Suprapubic skin (tissue), 3 donors: ENCODE data around the gene COG1.

Experiments used
- CTCF ChIP-seq, 2 donors: fragments of 200-600 bp in 1 of 2; fragments of 450-650 bp in 1 of 2; sonication (generic) in 1 of 2; IDR thresholded peaks; one replicate each; pipeline ENCODE4 v1.5.1; 2016 to 2019; ENCODE audit warnings: antibody characterized with exemption in 2 of 2, mild to moderate bottlenecking in 1 of 2, moderate library complexity in 1 of 2
- EP300 ChIP-seq: sonication (generic); formaldehyde crosslinking; IDR thresholded peaks from one replicate; pipeline ENCODE4 v1.6.1; 2017; ENCODE audit warnings: antibody characterized with exemption

GRCh38 chr17:73165616-73166404 is 27.0 kb upstream of the COG1 start:
- TF ChIP-seq CTCF (IDR thresholded peaks at IDR 0.05) (no peak), EP300 (no peak)
